Heart right ventricle (tissue), 16 donors: ENCODE results near the gene CCDC137. TPM values are rescaled to one million over a fixed set of nuclear protein-coding genes. Genes with fewer than 3 reads are reported as not detected.

Experiments used
- ATAC-seq, 8 donors: fragments of 200-7000 bp; cut with Tn5 transposase; one replicate each; pipeline ENCODE4 v1.9.1; 2020; ENCODE audit warnings: mild to moderate bottlenecking in 8 of 8, moderate library complexity in 8 of 8, moderate number of reproducible peaks in 1 of 8
- DNase-seq, 2 donors: peaks; one replicate each; pipeline ENCODE4 v3.0.0-alpha.2; 2020
- H3K27ac ChIP-seq, 10 donors: fragments of 200-600 bp; sonication (generic) in 2 of 10; one replicate each; pipeline versions ENCODE4 v1.5.0 to v1.8.0; 2020 to 2022; ENCODE audit warnings: mild to moderate bottlenecking in 3 of 10
- H3K27me3 ChIP-seq, 7 donors: fragments of 200-600 bp; one replicate each; pipeline ENCODE4 v1.8.0; 2021 to 2022; ENCODE audit warnings: mild to moderate bottlenecking in 2 of 7
- H3K36me3 ChIP-seq, 9 donors: fragments of 200-600 bp; sonication (generic) in 1 of 9; one replicate each; pipeline versions ENCODE4 v1.5.0 to v1.8.0; 2020 to 2022; ENCODE audit warnings: mild to moderate bottlenecking in 2 of 9
- H3K4me1 ChIP-seq, 9 donors: fragments of 200-600 bp; sonication (generic) in 1 of 9; one replicate each; pipeline versions ENCODE4 v1.5.0 to v1.8.0; 2020 to 2022; ENCODE audit warnings: mild to moderate bottlenecking in 4 of 9
- H3K4me3 ChIP-seq, 10 donors: fragments of 200-600 bp; sonication (generic) in 2 of 10; one replicate each; pipeline versions ENCODE4 v1.5.0 to v1.8.0; 2020 to 2022; ENCODE audit warnings: mild to moderate bottlenecking in 7 of 10, moderate library complexity in 2 of 10
- H3K9me3 ChIP-seq, 11 donors: fragments of 200-600 bp in 10 of 11; sonication (generic) in 2 of 11; one replicate each; pipeline versions ENCODE4 v1.5.0 to v1.8.0; 2013 to 2022; ENCODE audit warnings: mild to moderate bottlenecking in 2 of 11, control low read depth in 1 of 11, moderate library complexity in 1 of 11
- CTCF ChIP-seq, 9 donors: fragments of 200-600 bp; sonication (generic) in 2 of 9; IDR thresholded peaks; one replicate each; pipeline versions ENCODE4 v1.5.0 to v1.8.0; 2021 to 2022; ENCODE audit warnings: antibody characterized with exemption in 9 of 9, mild to moderate bottlenecking in 5 of 9, moderate library complexity in 1 of 9
- WGBS, 2 donors: extraction: QIAGEN DNeasy Blood & Tissue Kit; methylation state at CpG; one replicate each; pipeline ENCODE4 v1.1.7; 2013; ENCODE audit warnings: inconsistent platforms in 1 of 2; 5-methylcytosine and 5-hydroxymethylcytosine counted together
- intact Hi-C, 10 donors: fragments of 100-400 bp; cut with DNase I; formaldehyde crosslinking; loops; one replicate each; pipeline versions ENCODE4 v1.11.1 to v1.14.2; 2022
- polyA plus RNA-seq, 2 donors: library from polyadenylated mRNA; stranded (reverse); fragments of 200-250 nt; gene quantifications; one replicate each; pipeline ENCODE4 v1.2.3, GENCODE V29; 2013
- total RNA-seq, 10 donors: library from RNA; stranded (reverse); fragmentation: NEBNext Ultra II Directional in 3 of 10; extraction: Animal tissue kit (Norgen Biotek cat#: 25700) in 3 of 10; gene quantifications; one replicate each; pipeline versions ENCODE4 v1.2.1 to v1.2.4, GENCODE V29; 2021 to 2023
- donor health status: Arrhythmogenic right ventricular cardiomyopathy.
- donor health status: ischemic (EF 13 %, LVEDD 7.1; RV severe dilation, severe dysfunction).
- donor health status: healthy with polysubstance abuse.
- donor health status: DM: no; HTN: yes; CAD: no.
- donor health status: DM: no; HTN: no; CAD: no.
- donor health status: ischemic (EF 25% LVEDD 6.9; RV normal size, moderate dysfunction).
- donor health status: ischemic (EF 25% LVEDD 5.7; RV mildly dilated, moderate dysfunction).
- donor health status: healthy.
- donor health status: DM: yes; HTN: yes; CAD: no.
- donor health status: Ischemic cardiomyopathy.
- donor health status: ischemic (EF 35%, LVEDD 5.7; RV mildly dilated, moderate dysfunction).
- donor health status: nonischemic (EF 11% LVEDD 7.7; RV severe dilation, severe dysfunction).
- donor health status: DM: yes; HTN: yes; CAD: no.
- donor health status: PGD.
- donor health status: ischemic (EF 29% LVEDD 5.4; RV normal size, mild dysfunction).
- donor health status: nonischemic (EF 23%, LVEDD 6.1; RV moderate dilation, normal function).

Gene CCDC137
- total and polyA plus RNA-seq, 12 donors: 3.4 to 14.4 (median 5.5) TPM

DNA sequence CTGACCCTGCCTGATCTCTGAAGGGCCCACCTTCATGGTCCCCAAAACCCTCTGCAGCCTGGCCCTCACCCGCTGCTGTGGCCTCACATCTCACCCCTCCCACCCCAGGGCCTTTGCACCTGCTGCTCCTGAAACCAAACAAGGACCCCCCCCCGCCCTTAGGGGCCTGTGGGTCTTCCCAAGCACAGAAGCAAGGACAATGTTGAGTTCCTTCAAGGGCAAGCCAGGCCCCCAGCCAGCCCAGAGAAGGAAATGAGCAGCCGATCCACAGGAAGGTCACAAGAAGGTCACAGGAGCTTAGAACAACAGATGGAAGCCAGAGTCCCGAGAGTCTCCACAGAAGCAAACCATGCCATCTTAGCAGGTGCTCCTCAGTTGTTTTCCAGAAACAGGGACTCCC, 9.7 kb upstream of the CCDC137 start:
- peaks cover 0 to 23% (median 14%) of the 10 kb centered on the region in 7 donors for H3K27me3 ChIP-seq
- no peak overlapping the region for H3K27ac ChIP-seq
- intact Hi-C loops: no loop called here
- H3K36me3 ChIP-seq: no peaks in the 10 kb centered on the region
- DNase-seq (no peak), ATAC-seq (peak in 5 of 8 donors; percentile 26 to 48 (median 35))
- no peak overlapping the region for H3K4me3 ChIP-seq
- no peaks in the 10 kb centered on the region for H3K9me3 ChIP-seq
- WGBS, 2 donors: 43 to 54% methylated on average over 4 of the region's 4 CpGs
- peaks cover 0 to 24% (median 0%) of the 10 kb centered on the region in 9 donors for H3K4me1 ChIP-seq
- TF ChIP-seq CTCF (IDR thresholded peaks at IDR 0.05): no peak

GRCh38 chr17:81659038-81659437, 7.5 kb upstream of the CCDC137 start:
- DNase-seq (no peak), ATAC-seq (no peak)
- H3K27me3 ChIP-seq: peaks cover 0 to 7% (median 1%) of the 10 kb centered on the region in 7 donors
- no peak overlapping the region for H3K4me3 ChIP-seq
- TF ChIP-seq CTCF (IDR thresholded peaks at IDR 0.05): no peak
- H3K36me3 ChIP-seq: peaks cover 0 to 3% (median 0%) of the 10 kb centered on the region in 9 donors
- intact Hi-C loops: no loop called here
- H3K27ac ChIP-seq: no peak overlapping the region
- no peaks in the 10 kb centered on the region for H3K9me3 ChIP-seq
- 64 to 65% methylated on average over 5 of the region's 5 CpGs for WGBS, 2 donors
- H3K4me1 ChIP-seq: peaks cover 0 to 24% (median 0%) of the 10 kb centered on the region in 9 donors

- DNase-seq (no peak), ATAC-seq (no peak)
- H3K27ac ChIP-seq: no peak overlapping the region
- 92 to 94% methylated on average over 9 of the region's 9 CpGs for WGBS, 2 donors
- intact Hi-C loops: no loop called here
- H3K4me3 ChIP-seq: no peak overlapping the region
- no peak for TF ChIP-seq CTCF (IDR thresholded peaks at IDR 0.05)
- H3K36me3 ChIP-seq: peaks cover 0 to 10% (median 0%) of the 10 kb centered on the region in 9 donors
- no peaks in the 10 kb centered on the region for H3K9me3 ChIP-seq
- no peaks in the 10 kb centered on the region for H3K27me3 ChIP-seq
- peaks cover 0 to 26% (median 6%) of the 10 kb centered on the region in 9 donors for H3K4me1 ChIP-seq
These were observed 6.1 kb upstream of the CCDC137 start for GRCh38 chr17:81660441-81660840.

DNA sequence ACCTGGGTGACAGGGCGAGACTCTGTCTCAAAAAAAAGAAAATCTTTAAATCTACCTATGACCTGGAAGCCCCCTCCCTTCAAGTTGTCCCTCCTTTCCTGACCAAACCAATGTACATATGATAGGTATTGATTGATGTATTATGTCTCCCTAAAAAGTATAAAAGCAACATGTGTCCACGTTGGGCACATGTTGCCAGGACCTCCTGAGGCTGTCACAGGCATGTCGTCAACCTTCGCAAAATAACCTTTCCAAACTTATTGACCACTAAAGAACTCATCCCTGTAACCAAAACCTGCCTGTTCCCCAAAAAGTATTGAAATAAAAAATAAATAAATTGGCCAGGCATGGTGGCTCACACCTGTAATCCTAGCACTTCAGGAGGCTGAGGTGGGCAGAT, 4.5 kb upstream of the CCDC137 start:
- ATAC-seq (no peak), DNase-seq (no peak)
- WGBS, 2 donors: 93 to 94% methylated on average over 4 of the region's 4 CpGs
- no peak overlapping the region for H3K4me3 ChIP-seq
- TF ChIP-seq CTCF (IDR thresholded peaks at IDR 0.05): no peak
- no peaks in the 10 kb centered on the region for H3K9me3 ChIP-seq
- H3K36me3 ChIP-seq: peaks cover 0 to 10% (median 0%) of the 10 kb centered on the region in 9 donors
- no peak overlapping the region for H3K27ac ChIP-seq
- intact Hi-C loops: no loop called here
- no peaks in the 10 kb centered on the region for H3K27me3 ChIP-seq
- peaks cover 0 to 18% (median 15%) of the 10 kb centered on the region in 9 donors for H3K4me1 ChIP-seq
